Suprapubic skin (tissue), 4 donors: ENCODE data around the gene RPL19. TPM values are rescaled to one million over a fixed set of nuclear protein-coding genes. Genes with fewer than 3 reads are reported as not detected.

ENCODE experiments used
- DNase-seq, 2 donors: peaks; one replicate each; pipeline ENCODE4 v3.0.0-alpha.2; 2019; ENCODE audit warnings: low spot score in 2 of 2
- H3K27ac ChIP-seq: fragments of 200-600 bp; sonication (generic); one replicate; pipeline ENCODE4 v1.5.1; 2019
- H3K27me3 ChIP-seq: fragments of 200-600 bp; sonication (generic); one replicate; pipeline ENCODE4 v1.5.1; 2019
- H3K36me3 ChIP-seq: fragments of 200-600 bp; sonication (generic); one replicate; pipeline ENCODE4 v1.5.1; 2019
- H3K4me1 ChIP-seq: fragments of 200-600 bp; sonication (generic); one replicate; pipeline ENCODE4 v1.5.1; 2019
- H3K4me3 ChIP-seq: fragments of 200-600 bp; sonication (generic); one replicate; pipeline ENCODE4 v1.5.1; 2019; ENCODE audit warnings: mild to moderate bottlenecking
- H3K9me3 ChIP-seq: fragments of 200-600 bp; sonication (generic); one replicate; pipeline ENCODE4 v1.5.1; 2019
- EP300 ChIP-seq: sonication (generic); formaldehyde crosslinking; IDR thresholded peaks from one replicate; pipeline ENCODE4 v1.6.1; 2017; ENCODE audit warnings: antibody characterized with exemption
- POLR2A ChIP-seq, 2 donors: fragments of 450-650 bp; IDR thresholded peaks; one replicate each; pipeline ENCODE4 v1.6.1; 2017; ENCODE audit warnings: antibody characterized with exemption in 2 of 2, mild to moderate bottlenecking in 2 of 2, moderate library complexity in 2 of 2
- POLR2AphosphoS5 ChIP-seq, 3 donors: sonication (generic); formaldehyde crosslinking; IDR thresholded peaks; one replicate each; pipeline ENCODE4 v1.6.1; 2017; ENCODE audit warnings: antibody characterized with exemption in 3 of 3
- WGBS: methylation state at CpG from one replicate; pipeline ENCODE4 v1.1.5; 2018; 5-methylcytosine and 5-hydroxymethylcytosine counted together
- total RNA-seq, 4 donors: library from RNA; depleted of rRNA; stranded (reverse); fragments of >200 nt; gene quantifications; one replicate each; pipeline ENCODE4 v1.1.0, GENCODE V29; 2016
- TF ChIP-seq, protein P1 (sequence below), 2 donors: fragments of 200-600 bp in 1 of 2; fragments of 450-650 bp in 1 of 2; sonication (generic) in 1 of 2; IDR thresholded peaks; one replicate each; pipeline ENCODE4 v1.5.1; 2016 to 2019; ENCODE audit warnings: antibody characterized with exemption in 2 of 2, mild to moderate bottlenecking in 1 of 2, moderate library complexity in 1 of 2

The RPL19 gene
- 1,000 to 10,000 TPM; 2,327 to 3,514 (median 3,192) TPM for total RNA-seq

DNA sequence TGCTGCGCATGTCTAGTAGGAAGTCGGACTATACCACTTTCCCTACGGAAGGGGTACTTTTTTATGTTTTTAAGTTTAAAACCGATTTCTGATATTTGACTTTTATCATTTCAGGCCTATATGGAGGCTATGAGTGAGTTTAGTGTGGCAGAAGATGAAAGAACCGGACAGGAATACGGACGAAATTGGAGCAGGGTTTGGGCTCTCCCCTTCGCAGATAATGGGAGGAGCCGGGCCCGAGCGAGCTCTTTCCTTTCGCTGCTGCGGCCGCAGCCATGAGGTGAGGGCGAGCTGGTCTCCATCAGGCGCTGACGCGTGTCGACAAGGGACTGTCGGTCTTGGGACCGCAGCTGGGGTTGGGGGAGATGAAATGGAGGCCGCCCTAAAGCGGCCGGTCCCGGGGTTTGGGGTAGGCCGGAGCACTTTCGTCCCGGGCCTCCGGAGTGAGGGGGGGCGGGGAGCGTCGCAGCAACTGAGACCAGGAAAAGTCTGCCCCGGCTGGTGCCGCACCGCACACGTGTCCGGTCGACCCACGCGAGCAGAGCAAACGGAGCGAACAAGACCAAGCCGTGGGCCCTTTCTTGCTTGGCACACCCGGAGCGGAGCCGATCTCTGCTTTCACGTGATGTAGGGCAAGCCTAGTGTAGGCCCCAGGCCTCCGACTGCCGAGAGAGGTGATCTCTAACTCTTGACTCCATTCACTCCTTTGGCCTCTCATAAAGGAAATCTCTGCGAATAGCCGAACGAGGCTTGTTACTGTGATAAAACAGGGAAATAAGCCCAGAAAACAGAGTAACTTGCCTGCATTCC, at the start of gene RPL19:
RPL19 (plus strand) TSS at position 214 of the 810 bp plus-strand sequence; CDS start at position 276, 62 bp downstream.
- H3K27me3 ChIP-seq, result no peaks in the 10 kb centered on the region
- H3K36me3 ChIP-seq, result peaks cover 37% of the 10 kb centered on the region
- peak; percentile 86 to 90 for DNase-seq
- no peaks in the 10 kb centered on the region for H3K9me3 ChIP-seq
- WGBS, result under 1% methylated on average over 39 of the region's 52 CpGs
- TF ChIP-seq POLR2AphosphoS5 (IDR thresholded peaks at IDR 0.05), result peak; percentile 52 to 87 (median 52)
- TF ChIP-seq, protein P1, sequence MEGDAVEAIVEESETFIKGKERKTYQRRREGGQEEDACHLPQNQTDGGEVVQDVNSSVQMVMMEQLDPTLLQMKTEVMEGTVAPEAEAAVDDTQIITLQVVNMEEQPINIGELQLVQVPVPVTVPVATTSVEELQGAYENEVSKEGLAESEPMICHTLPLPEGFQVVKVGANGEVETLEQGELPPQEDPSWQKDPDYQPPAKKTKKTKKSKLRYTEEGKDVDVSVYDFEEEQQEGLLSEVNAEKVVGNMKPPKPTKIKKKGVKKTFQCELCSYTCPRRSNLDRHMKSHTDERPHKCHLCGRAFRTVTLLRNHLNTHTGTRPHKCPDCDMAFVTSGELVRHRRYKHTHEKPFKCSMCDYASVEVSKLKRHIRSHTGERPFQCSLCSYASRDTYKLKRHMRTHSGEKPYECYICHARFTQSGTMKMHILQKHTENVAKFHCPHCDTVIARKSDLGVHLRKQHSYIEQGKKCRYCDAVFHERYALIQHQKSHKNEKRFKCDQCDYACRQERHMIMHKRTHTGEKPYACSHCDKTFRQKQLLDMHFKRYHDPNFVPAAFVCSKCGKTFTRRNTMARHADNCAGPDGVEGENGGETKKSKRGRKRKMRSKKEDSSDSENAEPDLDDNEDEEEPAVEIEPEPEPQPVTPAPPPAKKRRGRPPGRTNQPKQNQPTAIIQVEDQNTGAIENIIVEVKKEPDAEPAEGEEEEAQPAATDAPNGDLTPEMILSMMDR (IDR thresholded peaks at IDR 0.05), result no peak
- peak in 1 of 2 donors; percentile 78 for TF ChIP-seq POLR2A (IDR thresholded peaks at IDR 0.05)
- TF ChIP-seq EP300, result no peak
- H3K4me3 ChIP-seq, result peak within 1 kb of the TSS; percentile 81
- H3K4me1 ChIP-seq, result peaks cover 60% of the 10 kb centered on the region
- peak within 1 kb of the TSS; percentile 99 for H3K27ac ChIP-seq

DNA sequence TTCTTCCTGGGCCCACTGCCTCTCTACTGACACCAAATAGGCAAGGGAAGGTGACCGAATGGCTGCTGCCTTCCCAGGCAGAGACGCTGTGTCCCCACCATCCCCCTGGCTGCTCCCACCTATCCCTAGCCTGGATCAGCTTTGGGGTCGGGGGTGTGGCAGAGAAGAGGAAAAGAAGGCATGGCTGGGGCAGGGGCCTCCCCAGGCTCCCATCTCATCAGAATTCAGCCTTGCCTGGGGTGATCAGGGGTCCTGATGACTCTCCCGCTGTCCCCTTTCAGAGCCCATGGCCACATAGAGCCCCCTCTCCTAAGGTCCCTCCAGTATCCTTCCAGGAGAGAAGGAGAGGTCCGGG, 49.3 kb upstream of the RPL19 start:
- no CpG with 5 or more reads among the region's 5 CpGs for WGBS
- no peak for TF ChIP-seq POLR2A (IDR thresholded peaks at IDR 0.05)
- TF ChIP-seq, protein P1 (IDR thresholded peaks at IDR 0.05), result no peak
- TF ChIP-seq EP300, result no peak
- TF ChIP-seq POLR2AphosphoS5 (IDR thresholded peaks at IDR 0.05), result no peak
- peaks cover 32% of the 10 kb centered on the region for H3K4me1 ChIP-seq
- H3K9me3 ChIP-seq, result no peaks in the 10 kb centered on the region
- DNase-seq, result no peak
- no peaks in the 10 kb centered on the region for H3K27me3 ChIP-seq
- no peaks in the 10 kb centered on the region for H3K36me3 ChIP-seq
- H3K4me3 ChIP-seq, result peak overlapping the region; percentile 85
- H3K27ac ChIP-seq, result no peak overlapping the region

DNA sequence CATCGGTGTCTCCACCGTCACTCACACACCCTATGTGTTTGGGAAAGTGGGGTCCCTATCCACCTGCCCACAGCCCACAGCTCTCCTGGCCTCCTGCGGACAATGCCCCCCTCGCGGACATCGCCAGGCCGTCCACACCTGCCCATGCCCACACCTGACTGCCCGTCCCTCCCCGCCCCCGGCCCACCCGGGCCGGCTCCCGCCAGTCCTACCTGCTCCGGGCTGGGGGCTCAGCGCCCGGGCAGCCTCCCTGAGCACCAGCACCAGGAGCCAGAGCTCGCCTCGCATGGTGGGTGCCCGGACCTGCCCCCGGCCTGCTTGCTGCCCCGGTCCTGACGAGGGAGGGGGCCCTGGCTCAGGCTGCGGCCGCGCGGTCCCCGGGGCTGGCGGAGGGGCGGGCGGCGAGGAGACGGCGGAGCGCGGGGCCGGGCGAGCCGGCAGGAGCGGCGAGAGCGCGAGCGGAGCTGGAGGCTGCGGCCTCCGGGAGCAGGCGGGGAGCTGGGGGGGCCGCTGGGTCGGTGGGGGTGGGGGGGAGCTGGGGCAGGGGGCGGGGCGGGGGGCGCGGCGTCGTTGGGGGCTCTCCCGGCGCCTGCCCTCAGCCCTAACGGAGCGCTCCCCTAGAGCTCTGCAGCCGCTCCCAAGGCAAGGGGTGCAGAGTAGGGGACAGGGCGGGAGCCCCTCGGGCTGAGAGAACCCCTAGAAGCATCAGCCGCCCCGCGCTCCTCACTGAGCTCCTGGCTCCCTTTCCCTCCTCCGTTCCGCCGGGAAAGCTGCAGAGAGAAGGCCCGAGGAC, 48.7 kb upstream of the RPL19 start, which contains the start of gene PLXDC1:
PLXDC1 (minus strand) TSS at position 488 of the 793 bp plus-strand sequence; CDS start at position 288, 200 bp downstream.
- WGBS, result 0% methylated on average over 4 of the region's 68 CpGs
- TF ChIP-seq, protein P1 (IDR thresholded peaks at IDR 0.05), result no peak
- TF ChIP-seq POLR2AphosphoS5 (IDR thresholded peaks at IDR 0.05), result no peak
- no peak for TF ChIP-seq POLR2A (IDR thresholded peaks at IDR 0.05)
- no peak for TF ChIP-seq EP300
- H3K9me3 ChIP-seq, result no peaks in the 10 kb centered on the region
- no peaks in the 10 kb centered on the region for H3K36me3 ChIP-seq
- peaks cover 32% of the 10 kb centered on the region for H3K4me1 ChIP-seq
- DNase-seq, result no peak
- no peaks in the 10 kb centered on the region for H3K27me3 ChIP-seq
- H3K27ac ChIP-seq, result peak within 1 kb of the TSS; percentile 84
- H3K4me3 ChIP-seq, result peak within 1 kb of the TSS; percentile 85

DNA sequence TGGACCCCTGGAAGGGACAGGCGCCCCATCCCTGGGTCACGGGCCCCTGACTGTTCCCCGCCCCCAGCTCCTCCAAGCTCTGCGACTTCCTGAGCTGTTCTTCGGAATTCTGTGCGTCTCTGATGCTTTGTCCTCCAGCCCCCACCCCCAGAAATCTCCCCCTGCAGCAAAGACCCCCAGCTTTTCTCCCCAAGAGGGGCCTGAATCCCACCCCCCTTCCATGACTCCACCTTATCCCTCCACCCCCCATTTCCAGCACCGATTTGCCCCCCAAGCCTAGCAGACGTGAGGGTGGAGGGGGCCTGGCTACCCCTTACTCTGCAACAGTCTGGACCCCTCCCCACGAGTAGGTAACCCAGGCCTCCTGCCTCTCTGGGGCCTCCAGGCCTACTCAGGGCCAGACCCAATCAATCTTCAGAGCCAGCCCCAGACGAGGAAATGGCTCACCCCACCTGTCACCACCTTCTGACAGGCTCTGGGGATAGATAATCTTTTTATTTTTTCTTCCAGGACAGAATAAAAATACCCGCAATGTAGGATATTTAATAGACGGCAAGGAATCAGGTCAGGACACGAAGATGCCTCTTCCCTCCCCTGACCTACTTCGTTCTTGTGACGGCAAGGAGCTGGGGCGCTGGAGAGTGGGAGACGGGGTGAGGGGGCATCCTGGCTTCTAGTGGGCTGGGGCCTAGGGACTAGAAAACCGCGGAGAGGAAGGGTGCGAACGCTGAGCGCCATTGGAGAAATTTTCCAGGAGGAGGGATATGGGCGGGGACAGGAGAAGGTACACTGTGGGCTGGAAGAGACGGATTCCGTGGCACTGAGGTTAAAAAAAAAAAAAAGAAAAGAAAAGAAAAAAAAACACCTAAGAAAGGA, 47.9 kb upstream of the RPL19 start:
- Histone ChIP-seq H3K27me3 (no peaks in the 10 kb centered on the region), H3K4me3 (peak overlapping the region; percentile 85), H3K36me3 (no peaks in the 10 kb centered on the region), H3K4me1 (peaks cover 32% of the 10 kb centered on the region), H3K9me3 (no peaks in the 10 kb centered on the region), H3K27ac (peak overlapping the region; percentile 84)
- TF ChIP-seq EP300 (no peak), POLR2AphosphoS5 (IDR thresholded peaks at IDR 0.05) (no peak), POLR2A (IDR thresholded peaks at IDR 0.05) (no peak)
- TF ChIP-seq, protein P1 (IDR thresholded peaks at IDR 0.05), result no peak
- WGBS, result 10% methylated on average over 20 of the region's 25 CpGs
- no peak for DNase-seq
